Right lobe of liver (tissue), 4 donors: ENCODE data around the gene STRIP2.

ENCODE experiments used
- POLR2A ChIP-seq: fragments of 450-650 bp; IDR thresholded peaks from one replicate; pipeline ENCODE4 v1.6.1; 2017; ENCODE audit warnings: antibody characterized with exemption, mild to moderate bottlenecking
- TF ChIP-seq, protein P1 (sequence below), 4 donors: fragments of 200-600 bp in 3 of 4; fragments of 450-650 bp in 1 of 4; IDR thresholded peaks; one replicate each; pipeline versions ENCODE4 v1.5.1 to v1.8.0; 2016 to 2022; ENCODE audit warnings: antibody characterized with exemption in 4 of 4, mild to moderate bottlenecking in 2 of 4
- donor health status: DM: no; HTN: no; CAD: no.
- donor health status: DM: no; HTN: no; CAD: no.
- donor health status: DM: no; HTN: yes; CAD: no.

- no peak for TF ChIP-seq POLR2A
- TF ChIP-seq, protein P1, sequence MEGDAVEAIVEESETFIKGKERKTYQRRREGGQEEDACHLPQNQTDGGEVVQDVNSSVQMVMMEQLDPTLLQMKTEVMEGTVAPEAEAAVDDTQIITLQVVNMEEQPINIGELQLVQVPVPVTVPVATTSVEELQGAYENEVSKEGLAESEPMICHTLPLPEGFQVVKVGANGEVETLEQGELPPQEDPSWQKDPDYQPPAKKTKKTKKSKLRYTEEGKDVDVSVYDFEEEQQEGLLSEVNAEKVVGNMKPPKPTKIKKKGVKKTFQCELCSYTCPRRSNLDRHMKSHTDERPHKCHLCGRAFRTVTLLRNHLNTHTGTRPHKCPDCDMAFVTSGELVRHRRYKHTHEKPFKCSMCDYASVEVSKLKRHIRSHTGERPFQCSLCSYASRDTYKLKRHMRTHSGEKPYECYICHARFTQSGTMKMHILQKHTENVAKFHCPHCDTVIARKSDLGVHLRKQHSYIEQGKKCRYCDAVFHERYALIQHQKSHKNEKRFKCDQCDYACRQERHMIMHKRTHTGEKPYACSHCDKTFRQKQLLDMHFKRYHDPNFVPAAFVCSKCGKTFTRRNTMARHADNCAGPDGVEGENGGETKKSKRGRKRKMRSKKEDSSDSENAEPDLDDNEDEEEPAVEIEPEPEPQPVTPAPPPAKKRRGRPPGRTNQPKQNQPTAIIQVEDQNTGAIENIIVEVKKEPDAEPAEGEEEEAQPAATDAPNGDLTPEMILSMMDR (IDR thresholded peaks at IDR 0.05): no peak
These were observed 36.2 kb downstream of the STRIP2 start for GRCh38 chr7:129470411-129470810.
